Measurements from ENCODE around the gene CHGA. TPM values are rescaled to one million over a fixed set of nuclear protein-coding genes. Genes with fewer than 3 reads are reported as not detected.

Gene CHGA
- total RNA-seq, 1 donor from 2014 or later, result 0.20 TPM

DNA sequence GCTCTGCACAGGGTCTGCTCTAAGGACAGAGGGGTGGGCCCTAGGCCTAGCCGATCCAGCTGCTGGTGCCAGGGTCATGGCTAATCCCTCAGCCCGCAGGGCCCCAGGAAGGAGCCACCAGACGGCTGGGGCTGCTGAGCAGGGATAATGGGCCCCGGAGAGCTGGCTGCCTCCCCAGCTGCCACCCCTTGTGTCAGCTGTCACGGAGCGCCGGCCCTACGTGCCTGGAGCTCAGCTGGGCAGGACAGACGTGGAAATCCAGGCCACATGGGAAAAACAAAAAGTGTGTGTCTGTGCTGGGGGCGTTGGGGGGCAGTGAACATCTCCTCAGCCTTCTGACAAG lies 36.2 kb downstream of the CHGA start:
- no peak for DNase-seq (ENCODE audit: low spot score)

DNA sequence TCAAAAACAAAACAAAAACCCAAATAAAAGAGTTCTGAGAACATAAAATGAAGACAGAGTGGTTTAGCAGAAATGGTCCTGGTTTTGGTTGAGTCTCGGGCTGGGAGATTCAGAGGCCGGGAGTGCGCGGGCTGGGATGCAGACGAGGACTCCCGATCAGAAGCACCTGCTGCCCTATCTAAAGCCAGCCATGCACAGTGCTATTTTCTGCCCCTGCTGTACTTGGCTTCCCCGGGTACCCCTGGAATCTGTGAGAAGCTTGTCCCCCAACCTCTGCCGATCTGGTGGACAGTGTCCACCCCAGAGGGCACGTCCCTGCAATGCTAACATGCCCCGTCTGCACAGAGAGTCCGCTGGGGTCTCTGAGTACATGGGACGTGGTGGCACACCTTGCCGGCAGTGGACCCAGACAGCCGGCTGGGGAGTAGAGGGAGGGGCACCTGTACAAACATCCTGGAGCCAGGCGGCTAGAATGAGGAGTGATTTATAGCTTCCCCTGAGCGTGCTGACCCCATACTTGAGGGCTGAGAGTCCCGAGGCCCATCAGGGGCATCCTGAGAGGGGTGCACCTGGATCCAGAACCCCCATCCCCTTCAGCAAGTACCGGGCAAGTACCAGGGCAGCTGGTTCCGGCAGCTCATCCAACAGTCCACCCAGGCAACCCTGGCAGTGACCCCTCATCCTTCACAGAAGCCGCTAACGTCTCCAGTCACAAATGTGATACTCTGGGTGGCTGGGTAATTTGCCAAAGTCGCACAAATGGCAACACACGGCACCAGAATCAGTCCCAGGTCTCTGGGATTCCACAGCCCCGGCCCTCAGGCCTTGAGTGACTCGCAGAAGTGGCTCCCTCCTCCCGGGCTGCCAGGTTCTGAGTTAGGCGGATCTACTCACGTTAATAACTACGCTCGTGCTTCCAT lies 37.1 kb downstream of the CHGA start:
- ATAC-seq (no peak), DNase-seq (ENCODE audit: low spot score) (no peak)

More for the DNA sequence above, 36.2 kb downstream of the CHGA start:
- ATAC-seq, result no peak

DNA sequence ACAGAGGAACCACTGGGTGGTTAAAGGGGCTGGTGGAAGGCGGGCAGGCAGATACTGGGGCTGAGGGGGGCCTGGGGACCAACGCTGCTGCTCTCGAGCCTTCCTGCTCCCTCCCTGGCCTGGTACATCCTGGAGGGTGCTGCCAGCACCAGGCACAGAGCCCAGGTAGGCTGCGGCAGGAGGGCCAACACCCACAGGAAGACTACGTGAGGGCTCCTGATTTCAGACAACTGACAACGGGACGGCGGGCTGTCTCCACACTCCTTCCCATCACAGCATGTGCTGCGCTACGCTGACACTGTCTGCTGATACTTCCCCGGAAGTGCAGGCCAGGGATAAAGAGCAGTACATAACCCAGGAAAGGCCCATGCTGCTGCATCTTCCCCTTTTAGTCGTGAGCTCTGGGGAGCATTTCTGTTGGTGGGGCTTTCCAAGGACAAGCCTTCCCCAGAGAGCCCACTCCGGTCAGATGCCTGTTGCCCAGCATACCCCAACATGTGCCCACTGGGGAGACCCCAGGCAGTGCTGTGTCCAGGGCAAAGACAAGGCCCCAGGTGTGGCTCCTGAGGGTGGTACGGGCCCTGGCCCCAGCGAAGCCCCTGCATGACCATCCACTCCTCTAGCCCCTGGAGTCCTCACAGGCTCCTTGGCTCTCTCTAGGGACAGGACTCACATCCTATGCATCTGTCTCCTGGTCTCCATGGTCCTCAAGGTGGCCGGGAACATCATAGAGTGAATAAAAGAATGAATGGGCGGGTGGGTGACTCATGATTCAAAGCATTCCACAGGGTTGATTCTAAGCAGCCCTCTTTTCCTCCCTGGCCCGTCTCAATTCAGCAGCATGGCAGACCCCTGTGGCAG lies 38.0 kb downstream of the CHGA start:
- no peak for ATAC-seq
- no peak for DNase-seq (ENCODE audit: low spot score)

DNA sequence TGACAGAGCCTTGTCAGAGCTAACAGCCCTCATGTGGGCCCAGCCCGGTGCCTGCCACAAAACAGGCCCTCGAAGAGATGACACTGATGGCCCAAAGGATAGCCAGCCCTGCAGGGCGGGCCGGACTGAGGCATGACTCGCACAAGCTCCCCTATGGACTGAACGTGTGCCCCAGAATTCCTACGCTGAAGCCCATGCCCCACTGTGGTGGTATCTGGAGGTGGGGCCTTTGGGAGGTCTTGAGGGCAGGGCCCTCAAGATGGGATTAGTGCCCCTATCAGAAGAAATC lies 38.6 kb downstream of the CHGA start:
- no peak for ATAC-seq
- no peak for DNase-seq (ENCODE audit: low spot score)

DNA sequence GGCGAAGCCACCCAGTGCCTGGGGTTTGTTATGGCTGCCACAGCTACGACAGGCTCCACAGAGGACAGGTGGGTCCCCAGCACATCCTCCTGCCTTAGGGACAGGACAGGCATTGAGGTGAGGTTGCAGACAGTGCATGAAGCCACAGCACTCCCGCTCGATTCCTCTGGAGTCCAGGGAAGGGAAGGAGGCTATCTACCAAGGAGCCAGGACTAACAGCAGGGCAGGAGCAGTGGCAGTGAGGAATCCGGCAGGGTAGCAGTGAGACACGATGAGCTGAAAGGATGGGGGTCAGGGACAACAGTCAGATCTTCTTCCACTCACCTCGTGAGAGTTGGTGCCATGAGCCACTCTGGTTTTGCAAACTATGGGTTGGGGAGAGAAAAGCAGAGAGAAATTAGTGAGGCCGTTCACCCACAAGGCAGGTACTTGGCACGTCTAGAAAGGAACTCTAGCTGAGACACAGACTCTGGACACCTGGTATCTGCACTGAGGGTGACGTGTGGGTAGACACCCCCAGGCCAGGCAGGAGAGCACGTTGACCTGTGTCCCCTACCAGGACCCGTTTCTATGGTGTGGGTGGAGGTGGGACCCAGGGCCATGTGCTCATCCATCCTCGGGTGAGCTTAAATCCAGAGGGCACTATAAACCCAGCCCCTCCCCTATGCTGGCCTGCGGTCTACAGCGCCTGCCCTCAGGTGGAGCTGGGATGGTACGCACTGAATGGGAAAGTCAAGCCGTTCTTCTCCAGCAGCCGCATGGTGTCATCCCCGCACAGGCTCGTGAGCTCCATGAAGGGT lies 39.3 kb downstream of the CHGA start:
- ATAC-seq (no peak), DNase-seq (ENCODE audit: low spot score) (no peak)

DNA sequence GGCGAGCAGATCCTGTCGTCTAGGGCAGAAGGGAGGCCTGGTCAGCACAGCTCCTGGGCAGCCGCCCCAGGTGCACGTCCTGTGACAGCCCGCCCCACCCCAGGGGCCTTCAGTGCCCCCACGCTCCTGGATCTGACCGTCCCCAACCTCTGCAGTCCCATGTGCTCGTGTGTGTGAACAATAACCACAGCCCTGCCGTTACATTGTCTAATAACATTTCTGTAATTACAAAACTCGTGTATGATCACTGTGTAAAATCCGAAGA lies 39.8 kb downstream of the CHGA start:
- DNase-seq (ENCODE audit: low spot score), result no peak
- ATAC-seq, result no peak

DNA sequence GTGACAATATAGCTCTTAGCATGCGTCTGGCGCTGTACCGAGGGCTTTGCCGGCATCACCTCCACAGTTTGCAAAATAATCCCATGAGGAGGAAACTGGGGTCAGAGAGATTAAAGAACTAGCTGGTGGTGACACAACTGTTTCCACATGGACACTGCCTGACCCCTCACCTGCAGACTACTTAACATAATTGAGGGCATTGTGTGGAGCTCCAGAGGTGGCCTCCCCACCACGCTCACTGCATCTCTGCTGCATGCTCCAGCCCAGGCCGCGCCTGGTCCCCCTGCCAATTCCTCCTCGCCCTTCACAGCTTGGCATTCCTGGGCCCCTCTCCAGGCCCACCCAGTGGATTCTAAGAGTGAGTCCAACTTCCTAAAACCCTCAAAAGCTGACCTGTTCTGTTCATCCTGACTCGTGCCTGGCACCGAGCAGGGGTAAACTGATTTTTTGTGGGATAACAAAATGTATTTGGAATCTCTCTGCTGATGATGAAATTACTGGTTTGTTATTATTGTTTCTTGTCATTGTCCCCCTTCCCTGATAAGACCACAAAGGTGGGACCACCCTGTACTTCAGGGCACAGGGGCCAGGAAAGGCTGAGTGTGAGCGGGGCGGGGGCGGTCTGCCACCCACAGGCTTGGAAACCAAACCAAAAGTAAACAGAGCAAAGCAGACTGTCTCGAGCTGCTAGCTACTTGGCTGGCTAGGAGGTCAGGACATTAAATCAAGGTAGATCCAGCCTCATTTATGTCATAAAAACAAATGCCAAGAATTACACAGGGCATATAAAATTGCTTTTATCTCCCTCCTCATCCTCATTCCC lies 40.6 kb downstream of the CHGA start:
- DNase-seq (ENCODE audit: low spot score) (no peak), ATAC-seq (peak; percentile 69)

DNA sequence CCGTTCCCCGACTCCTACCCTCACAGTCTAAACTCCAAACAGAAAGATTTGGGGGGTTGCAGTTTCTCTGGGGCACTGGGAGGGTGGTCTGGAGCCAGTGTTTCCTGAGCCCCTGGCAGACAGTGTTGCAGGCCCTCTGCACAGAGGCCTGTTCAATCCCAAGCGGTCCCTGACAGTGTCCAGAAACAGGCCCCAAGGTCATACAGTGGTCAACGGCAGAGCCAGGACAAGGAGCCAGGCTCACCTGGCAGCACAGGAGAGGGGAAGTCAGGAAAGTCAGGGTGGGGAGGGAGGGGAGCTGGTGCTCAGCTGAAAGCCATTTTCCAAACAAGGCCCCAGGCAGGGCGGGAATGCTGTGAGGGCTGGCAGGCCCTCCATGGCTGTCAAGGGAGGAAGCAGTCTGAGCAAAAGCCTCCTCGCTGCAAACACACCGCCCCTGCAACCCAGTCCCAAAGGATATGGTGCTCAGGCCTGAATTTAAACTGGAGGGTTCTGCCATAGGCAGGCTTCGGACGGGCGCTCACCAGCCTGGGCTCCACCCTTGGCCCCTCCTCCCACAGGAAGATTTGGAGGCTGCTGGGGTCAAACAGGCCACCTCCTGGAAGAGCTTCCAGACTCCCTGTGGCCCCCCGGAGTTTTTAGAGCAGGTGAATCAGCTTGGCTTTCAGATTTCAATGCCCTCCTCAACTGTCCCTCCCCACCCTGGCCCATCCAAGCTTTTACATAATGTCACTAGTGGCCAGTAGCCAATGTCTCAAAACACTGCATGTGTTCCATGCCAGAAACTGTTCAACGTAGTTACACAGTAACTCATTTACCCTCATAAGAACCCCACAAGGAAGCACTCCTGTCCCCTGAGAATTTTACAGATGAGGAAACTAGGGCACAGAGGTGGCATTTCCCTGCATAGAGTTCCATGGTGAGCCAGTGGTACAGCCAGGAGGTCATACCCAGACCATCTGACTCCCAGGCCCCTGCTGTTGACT lies 41.5 kb downstream of the CHGA start:
- DNase-seq (ENCODE audit: low spot score) (peak; percentile 74), ATAC-seq (peak; percentile 81)

DNA sequence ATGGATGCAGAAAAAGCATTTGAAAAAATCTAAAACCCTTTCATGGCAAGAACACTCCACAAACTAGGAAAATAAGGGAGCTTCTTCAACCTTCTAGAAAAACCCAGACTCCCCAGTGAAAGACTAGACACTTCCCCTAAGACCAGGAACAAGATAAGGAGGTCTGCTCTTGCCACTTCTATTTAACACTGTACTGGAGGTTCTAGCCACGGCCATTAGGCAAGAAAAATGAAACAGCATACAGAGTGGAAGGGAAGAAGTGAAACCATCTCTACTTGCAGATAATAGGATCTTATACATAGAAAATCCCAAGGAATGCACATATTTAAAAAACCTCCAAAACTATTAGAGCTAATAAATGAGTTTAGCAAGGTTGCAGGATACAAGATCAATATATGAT lies 42.3 kb downstream of the CHGA start:
- DNase-seq (ENCODE audit: low spot score) (no peak), ATAC-seq (no peak)

DNA sequence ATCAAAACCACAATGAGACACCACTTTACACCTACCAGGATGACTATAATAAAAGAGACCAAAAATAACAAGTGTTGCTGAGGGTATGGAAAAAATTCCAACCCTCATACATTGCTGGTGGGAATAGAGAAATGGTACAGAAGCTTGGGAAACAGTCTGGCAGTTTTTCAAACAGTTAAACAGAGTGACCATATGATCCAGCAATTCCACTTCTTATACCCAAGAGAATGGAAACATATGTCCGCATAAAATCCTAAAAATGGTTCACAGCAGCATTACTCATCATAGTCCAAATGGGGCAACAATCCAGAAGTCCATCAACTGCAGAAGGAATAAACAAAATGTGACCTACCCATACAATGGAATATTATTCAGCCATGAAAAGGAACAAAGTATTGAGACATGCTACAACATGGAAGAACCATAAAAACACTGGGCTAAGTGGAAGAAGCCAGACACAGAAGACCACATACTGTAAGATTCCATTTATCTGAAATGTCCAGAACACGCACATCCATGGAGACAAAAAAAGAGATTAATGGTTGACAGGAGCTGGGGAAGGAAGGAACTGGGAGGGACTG lies 44.5 kb downstream of the CHGA start:
- no peak for DNase-seq (ENCODE audit: low spot score)
- no peak for ATAC-seq

DNA sequence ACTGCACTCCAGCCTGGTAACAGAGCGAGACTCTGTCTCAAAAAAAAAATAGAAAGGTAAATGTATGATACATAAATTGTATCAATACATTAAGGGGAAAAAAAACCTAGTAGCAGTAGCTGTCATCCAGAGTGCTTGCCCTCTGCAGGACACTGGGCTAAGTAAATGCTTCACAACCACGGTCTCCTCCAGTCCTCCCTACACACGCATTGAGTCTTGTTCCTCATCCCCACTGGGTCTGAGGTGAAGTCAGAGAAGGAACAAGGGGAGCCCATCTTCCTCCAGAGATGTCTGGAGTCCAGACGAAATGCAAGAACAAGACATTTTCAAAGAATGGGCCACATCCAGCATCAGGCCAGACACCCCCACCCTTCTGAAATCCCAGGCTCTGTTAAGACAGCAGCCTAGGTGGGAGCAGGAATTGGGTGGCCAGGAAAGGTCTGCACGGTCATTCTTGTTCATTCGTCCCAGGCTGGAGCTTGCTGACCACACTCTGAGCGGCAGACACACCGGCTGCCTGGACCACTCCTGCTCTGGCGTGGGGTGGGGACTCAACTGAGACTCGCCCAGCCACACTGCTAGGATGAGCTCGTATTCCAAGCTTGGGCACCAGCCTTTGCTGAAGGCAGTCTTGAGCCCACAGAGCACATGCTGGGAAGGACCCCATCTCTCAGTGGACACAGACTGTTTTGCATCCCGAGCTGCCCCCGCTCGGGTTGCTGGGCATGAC lies 45.5 kb downstream of the CHGA start:
- ATAC-seq (no peak), DNase-seq (ENCODE audit: low spot score) (no peak)

DNA sequence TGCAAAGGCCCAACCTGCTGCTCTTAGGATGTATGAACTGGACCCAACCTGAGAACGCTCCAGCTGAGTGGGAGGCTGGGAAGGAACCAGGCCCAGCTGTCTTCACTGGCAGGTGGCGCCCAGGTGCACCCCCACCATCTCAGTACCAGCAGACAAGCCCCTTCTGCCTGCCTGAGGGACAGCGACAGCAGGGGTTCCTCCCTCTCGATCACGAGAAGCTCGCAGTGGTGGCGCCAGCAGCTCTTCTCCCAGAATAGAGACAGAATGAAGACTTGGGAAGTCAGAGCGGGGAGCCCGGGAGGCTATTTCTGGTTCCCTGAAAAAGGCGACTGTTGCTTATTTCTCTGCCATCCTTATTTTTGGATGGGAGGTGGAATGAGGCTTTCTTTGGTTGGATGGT lies 46.5 kb downstream of the CHGA start:
- ATAC-seq (no peak), DNase-seq (ENCODE audit: low spot score) (no peak)

DNA sequence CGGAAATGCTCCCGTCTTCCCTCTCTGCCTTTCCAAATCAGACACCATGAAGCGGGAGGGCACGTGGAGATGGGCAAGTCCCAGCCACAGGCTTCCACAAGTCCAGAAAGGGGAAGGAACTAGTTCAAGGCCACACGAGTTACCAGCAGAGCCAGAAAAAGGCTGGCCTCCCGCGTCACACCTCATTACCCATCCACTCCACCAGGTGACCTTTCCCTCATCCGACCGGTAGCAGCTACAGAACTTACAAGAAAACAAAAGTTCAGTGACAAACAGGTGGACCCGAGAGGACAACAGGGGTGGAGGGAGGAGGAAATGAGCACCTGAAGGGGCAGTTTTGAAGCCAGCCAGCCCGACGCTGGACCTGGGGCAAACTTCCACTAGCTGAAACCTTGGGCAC lies 46.9 kb downstream of the CHGA start:
- DNase-seq (ENCODE audit: low spot score), result peak; percentile 76
- peak; percentile 41 for ATAC-seq

DNA sequence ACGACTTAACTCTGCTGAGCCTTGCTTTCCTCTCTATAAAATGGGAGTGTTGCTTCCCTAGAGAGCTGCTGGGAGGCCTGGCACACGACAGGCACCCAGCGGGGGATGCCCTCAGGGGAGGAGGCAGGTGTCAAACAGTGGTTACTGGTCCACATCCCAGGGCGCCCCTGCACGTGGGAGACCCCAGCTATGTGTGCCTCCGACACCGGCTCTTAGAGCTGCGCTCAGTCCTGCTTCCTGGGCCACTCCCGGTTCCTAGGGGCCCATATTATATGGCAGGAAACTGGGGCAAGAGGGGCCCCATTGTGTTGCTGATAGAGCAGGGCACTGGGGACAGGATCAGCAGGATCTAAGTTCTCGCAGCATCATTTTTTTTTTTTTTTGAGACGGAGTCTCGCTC lies 47.3 kb downstream of the CHGA start:
- no peak for ATAC-seq
- no peak for DNase-seq (ENCODE audit: low spot score)

DNA sequence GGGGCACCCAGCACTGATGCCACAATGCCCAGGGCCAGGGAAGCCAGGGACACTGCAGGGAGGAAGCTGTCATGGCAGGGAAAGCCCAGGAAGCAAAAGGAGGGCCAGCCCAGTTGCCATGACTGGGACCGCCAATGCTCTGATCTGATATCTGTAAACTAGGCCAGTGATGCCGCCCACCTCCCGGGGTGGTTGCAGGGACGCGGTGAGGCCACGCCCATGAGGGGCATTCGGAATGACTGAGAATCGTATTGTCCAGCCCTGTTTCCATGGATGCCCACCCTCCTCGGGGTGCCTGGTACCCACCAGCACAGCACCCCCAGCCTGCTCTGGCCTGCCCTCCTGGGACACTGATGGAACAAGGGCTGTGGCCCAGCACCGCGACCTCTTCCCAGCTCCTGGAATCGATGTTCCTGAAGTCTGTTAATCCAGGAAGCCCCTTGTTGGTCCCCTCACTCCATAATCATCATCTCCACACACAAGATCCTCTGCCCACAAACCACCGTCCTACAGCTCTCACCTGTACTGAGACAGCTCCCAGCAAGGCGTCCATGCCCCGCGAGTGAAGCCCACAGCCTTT lies 48.7 kb downstream of the CHGA start:
- DNase-seq (ENCODE audit: low spot score) (no peak), ATAC-seq (no peak)

DNA sequence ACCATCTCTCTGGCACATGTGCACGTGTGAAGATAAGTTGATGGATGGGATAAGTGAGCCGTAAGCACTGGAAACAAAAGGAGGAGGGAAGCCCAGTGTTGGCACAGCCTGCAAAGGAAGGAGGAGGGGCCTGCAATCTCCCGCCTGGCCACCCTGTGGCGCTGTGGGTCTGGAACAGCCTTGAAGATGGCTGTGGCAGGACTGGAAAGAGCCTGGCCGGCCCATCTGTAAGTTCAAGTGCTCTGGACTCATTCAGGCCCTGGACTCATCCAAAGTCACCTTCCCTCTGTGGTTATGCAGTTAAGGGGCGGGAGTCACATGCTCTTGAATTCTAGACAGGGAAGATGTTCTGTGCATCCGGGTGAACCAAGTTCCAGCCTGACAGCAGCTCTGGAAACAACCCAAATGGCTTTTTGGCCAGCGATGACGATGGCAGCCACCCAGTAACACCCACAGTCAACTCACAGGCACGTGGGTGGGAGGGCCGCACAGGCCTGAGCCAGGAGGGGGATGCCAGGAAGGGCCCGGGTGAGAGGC lies 50.4 kb downstream of the CHGA start:
- ATAC-seq (peak; percentile 81), DNase-seq (ENCODE audit: low spot score) (peak; percentile 93)

DNA sequence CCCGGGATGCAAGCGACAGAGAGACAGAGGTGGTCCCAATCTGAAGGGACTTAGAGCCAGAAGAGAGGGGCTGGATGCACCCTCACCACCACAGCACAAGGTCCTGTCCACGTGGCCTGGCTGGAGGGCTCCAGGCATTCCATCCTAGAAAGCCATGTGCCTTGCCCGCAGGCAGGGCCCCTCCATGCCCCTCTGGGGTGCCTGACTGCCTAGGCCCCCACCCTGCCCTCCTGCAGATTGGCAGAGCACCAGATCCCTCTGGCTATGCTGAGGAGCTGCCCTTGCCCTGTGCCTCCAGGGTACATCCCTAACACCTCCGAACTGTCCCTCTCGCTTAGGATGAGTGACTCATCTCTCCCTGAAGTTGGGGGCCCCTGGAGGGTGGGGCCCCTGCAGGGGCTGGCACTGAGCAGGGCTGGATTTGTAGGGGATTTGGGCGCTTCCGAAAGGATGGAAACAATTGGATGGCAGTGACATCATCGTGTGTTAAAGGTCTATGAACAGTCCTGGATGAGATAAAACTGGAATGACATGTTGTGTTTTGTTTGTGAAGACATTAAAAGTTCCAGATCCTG lies 50.9 kb downstream of the CHGA start:
- no peak for DNase-seq (ENCODE audit: low spot score)
- peak; percentile 36 for ATAC-seq

Data from left lobe of liver (tissue), 2 donors.